Natural killer cell treated with Interleukin-12 subunit alpha and Interleukin-12 subunit beta and Interleukin-15 and Interleukin-18, amount 100 ng/mL, for 72 hours (primary cell): ENCODE measurements around the gene CCDC6. TPM values are rescaled to one million over a fixed set of nuclear protein-coding genes. Genes with fewer than 3 reads are reported as not detected.
"Not testable (repeated sequence)": the region's sequence is repeated elsewhere in the genome, so short reads cannot be mapped to it uniquely, and the experiment has no call there.

ENCODE experiments used
- ATAC-seq, 2 donors: fragments of 150-1000 bp; cut with Tn5 transposase in 1 of 2; sonication (Bioruptor Pico), chemical (Tn5 transposase) in 1 of 2; 2 replicates each; pipeline ENCODE4 v1.10.0; 2021
- DNase-seq: peaks from one replicate; pipeline ENCODE4 v3.0.0; 2022; ENCODE audit warnings: low spot score
- H3K27ac Mint-ChIP-seq, 2 donors: 1 replicate in 1 of 2; 2 replicates in 1 of 2; pipeline ENCODE4 v1.8.0; 2022; ENCODE audit warnings: mixed read lengths in 2 of 2, mild to moderate bottlenecking in 1 of 2, moderate library complexity in 1 of 2
- H3K27me3 Mint-ChIP-seq, 2 donors: 1 replicate in 1 of 2; 2 replicates in 1 of 2; pipeline ENCODE4 v1.8.0; 2022; ENCODE audit warnings: mixed read lengths in 2 of 2
- H3K36me3 Mint-ChIP-seq: one replicate; pipeline ENCODE4 v1.8.0; 2022; ENCODE audit warnings: mixed read lengths
- H3K4me1 Mint-ChIP-seq, 2 donors: 1 replicate in 1 of 2; 2 replicates in 1 of 2; pipeline ENCODE4 v1.8.0; 2022; ENCODE audit warnings: low read depth in 2 of 2, mixed read lengths in 2 of 2, mild to moderate bottlenecking in 1 of 2
- H3K4me3 Mint-ChIP-seq: one replicate; pipeline ENCODE4 v1.8.0; 2022; ENCODE audit warnings: mixed read lengths
- H3K9me3 Mint-ChIP-seq: 2 replicates; pipeline ENCODE4 v1.8.0; 2022; ENCODE audit warnings: mixed read lengths
- total RNA-seq, 2 donors: library from RNA; stranded (reverse); gene quantifications; one replicate each; pipeline ENCODE4 v1.2.3, GENCODE V29; 2022

The CCDC6 gene
- total RNA-seq, 2 donors from 2014 or later = 65.7 to 104 TPM

- H3K27me3 Mint-ChIP-seq = no peaks in the 10 kb centered on the region
- H3K4me3 Mint-ChIP-seq = peak overlapping the region; percentile 24
- H3K4me1 Mint-ChIP-seq = peaks cover 74 to 75% of the 10 kb centered on the region in 2 donors
- peak overlapping the region in 1 of 2 donors; percentile 50 for H3K27ac Mint-ChIP-seq
- ATAC-seq (no peak), DNase-seq (no peak)
- H3K36me3 Mint-ChIP-seq = peaks cover 25% of the 10 kb centered on the region
- no peaks in the 10 kb centered on the region for H3K9me3 Mint-ChIP-seq
Measured at GRCh38 chr10:59900048-59900727, 6.2 kb downstream of the CCDC6 start.

DNA sequence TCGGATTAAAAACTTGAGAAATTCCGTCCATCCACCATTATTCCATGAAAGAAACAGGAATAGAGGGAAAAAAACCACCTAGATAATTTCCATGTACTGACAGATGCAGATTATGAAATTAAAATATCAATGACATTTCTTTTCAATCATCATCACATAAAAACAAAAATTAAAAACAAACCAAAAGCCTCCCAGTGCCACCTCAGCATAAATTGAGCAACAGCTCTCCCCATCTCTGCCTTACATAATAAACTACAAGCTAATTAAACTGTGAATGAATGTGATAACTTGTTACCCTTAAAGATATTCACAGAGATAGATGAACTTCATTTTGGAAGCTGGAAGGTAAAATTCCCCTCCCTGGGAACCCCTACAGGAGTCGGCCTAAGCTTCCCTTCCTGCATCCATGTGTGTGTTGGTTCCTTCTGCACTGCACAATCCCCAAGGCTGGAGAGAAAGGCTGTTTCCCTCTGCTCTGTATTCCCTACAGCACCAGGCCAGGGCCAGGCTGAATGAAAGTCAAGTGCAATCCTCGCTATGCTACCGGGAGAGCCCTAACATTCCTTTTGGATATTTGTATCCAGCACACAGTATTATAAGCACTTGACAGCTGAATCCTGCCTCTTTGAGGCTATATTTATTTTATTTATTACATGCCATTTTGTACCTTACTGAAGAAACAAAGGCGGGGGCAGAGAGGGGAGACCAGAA is 8.1 kb downstream of the CCDC6 start:
- Mint-ChIP-seq H3K9me3 (no peaks in the 10 kb centered on the region), H3K4me3 (no peak overlapping the region), H3K27ac (peak overlapping the region in 1 of 2 donors; percentile 73), H3K4me1 (peaks cover 69 to 71% of the 10 kb centered on the region in 2 donors), H3K36me3 (peaks cover 13% of the 10 kb centered on the region), H3K27me3 (no peaks in the 10 kb centered on the region)
- DNase-seq = no peak
- no peak for ATAC-seq

DNA sequence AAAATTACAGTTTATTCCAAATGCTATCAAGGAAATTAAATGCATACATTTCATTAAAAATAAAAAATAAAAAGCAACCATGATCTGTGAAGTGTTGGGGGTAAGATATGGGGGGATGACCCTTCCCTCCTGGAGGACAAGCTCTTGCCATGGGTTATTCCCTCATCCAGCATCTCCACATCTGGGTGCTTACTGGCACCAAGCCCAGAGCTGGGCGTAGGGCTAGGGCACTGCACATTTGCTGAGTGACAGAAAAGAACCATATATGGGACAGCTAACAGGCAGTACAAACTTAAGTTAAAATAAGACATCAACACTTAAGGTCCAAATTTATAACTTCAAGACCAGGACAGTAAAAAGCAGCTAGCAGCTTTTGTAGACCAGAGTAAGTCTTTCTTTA is 10.2 kb downstream of the CCDC6 start:
- Mint-ChIP-seq H3K4me3 (no peak overlapping the region), H3K36me3 (peaks cover 7% of the 10 kb centered on the region), H3K4me1 (peaks cover 71 to 72% of the 10 kb centered on the region in 2 donors), H3K27me3 (no peaks in the 10 kb centered on the region), H3K27ac (no peak overlapping the region), H3K9me3 (no peaks in the 10 kb centered on the region)
- ATAC-seq (no peak), DNase-seq (no peak)

DNA sequence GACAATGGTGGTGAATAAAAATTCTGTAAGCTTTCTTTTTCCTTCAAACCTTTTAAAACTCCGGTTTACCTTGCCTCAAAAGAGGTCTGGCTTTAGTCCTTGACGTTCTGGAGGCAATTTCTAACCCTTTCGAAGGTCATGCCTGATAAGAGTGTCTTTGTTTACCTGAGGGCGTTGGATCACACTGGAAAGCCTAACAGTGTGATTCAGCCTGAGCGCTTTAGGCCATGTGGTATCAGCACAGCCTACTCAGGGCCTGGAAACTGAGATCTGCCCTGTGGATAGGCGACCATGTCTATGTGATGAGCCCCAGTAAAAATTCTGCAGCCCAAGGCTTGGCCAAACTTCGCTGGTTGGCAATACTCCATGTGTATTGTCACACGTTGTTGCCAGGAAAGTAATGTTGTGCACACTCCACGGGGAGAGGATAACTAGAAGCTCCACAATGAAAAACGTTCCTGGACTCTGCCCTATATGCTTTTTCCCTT is 10.7 kb downstream of the CCDC6 start:
- Mint-ChIP-seq H3K27me3 (no peaks in the 10 kb centered on the region), H3K36me3 (peaks cover 7% of the 10 kb centered on the region), H3K4me1 (peaks cover 70 to 71% of the 10 kb centered on the region in 2 donors), H3K4me3 (no peak overlapping the region), H3K27ac (no peak overlapping the region), H3K9me3 (no peaks in the 10 kb centered on the region)
- no peak for ATAC-seq
- DNase-seq = no peak

- ATAC-seq = no peak
- Mint-ChIP-seq H3K36me3 (peaks cover 8% of the 10 kb centered on the region), H3K4me1 (peaks cover 69 to 71% of the 10 kb centered on the region in 2 donors), H3K4me3 (no peak overlapping the region), H3K9me3 (peaks cover 3% of the 10 kb centered on the region), H3K27me3 (no peaks in the 10 kb centered on the region), H3K27ac (peak overlapping the region; percentile 33 to 49)
- DNase-seq = no peak
Measured at GRCh38 chr10:59894114-59894513, 12.2 kb downstream of the CCDC6 start.

DNA sequence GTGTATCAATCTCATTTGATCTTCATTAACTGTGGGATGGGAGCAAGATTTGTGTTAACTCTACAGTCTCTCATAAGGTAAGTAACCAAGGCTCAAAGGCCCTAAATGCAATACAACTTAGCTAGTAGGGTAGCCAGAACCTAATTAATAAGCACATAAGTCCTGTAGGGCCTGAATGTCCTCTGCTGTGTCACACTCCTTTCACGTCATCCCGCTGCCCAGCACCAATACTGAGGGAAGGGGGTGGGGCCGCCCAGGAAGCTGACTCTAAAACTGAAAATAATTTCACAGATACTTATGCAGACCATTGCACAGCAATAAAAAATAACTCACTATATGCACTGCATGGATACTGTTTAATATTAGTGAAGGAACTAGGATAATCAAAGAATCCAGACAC is 13.7 kb downstream of the CCDC6 start:
- DNase-seq (no peak), ATAC-seq (peak in 1 of 2 donors; percentile 46)
- Mint-ChIP-seq H3K36me3 (peaks cover 8% of the 10 kb centered on the region), H3K9me3 (peaks cover 3% of the 10 kb centered on the region), H3K4me3 (peak overlapping the region; percentile 22), H3K4me1 (peaks cover 71% of the 10 kb centered on the region in 2 donors), H3K27ac (peak overlapping the region in 1 of 2 donors; percentile 50), H3K27me3 (no peaks in the 10 kb centered on the region)

DNA sequence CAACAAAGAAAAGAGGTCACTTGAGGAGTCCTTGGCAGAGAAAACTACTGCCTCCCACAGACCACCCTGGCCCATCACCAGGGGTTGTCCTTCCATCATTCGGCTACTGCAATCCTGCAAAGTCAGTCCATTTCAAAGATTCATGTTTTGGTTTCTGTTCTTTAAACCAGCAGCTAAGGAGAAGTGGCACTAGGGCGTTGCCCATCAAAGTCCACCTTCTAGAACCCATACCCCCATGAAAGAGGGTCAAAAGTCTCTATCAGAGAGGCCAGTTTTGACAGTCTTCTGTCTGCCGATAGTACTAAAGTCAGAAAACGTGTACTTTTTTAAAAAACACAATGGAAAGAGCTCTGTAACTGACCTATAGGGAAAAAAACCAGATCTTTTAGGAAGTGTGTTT is 14.4 kb downstream of the CCDC6 start:
- peaks cover 73 to 76% of the 10 kb centered on the region in 2 donors for H3K4me1 Mint-ChIP-seq
- no peaks in the 10 kb centered on the region for H3K27me3 Mint-ChIP-seq
- H3K9me3 Mint-ChIP-seq = peaks cover 3% of the 10 kb centered on the region
- ATAC-seq (no peak), DNase-seq (no peak)
- peaks cover 8% of the 10 kb centered on the region for H3K36me3 Mint-ChIP-seq
- H3K27ac Mint-ChIP-seq = peak overlapping the region in 1 of 2 donors; percentile 63
- H3K4me3 Mint-ChIP-seq = no peak overlapping the region

DNA sequence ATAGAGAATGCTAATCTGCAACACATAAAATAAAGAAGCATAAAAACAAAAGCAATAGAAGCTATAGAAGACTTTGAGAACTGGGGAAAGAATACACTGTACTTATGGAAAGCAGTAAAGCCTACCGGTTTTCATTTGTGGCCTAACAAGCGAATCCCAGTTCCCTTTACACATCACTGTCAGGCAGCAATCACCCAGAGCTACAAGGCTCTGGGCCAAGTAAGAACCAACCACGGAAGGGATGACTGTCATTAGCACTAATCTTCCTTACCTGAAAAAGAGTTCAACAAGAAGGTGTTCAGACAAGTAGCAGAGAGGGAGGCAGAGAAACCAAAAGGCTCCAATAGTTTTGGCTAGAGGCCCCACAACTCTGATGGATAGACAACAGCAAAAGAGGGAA is 15.0 kb downstream of the CCDC6 start:
- Mint-ChIP-seq H3K4me1 (peaks cover 76 to 77% of the 10 kb centered on the region in 2 donors), H3K27ac (peak overlapping the region in 1 of 2 donors; percentile 63), H3K27me3 (no peaks in the 10 kb centered on the region), H3K36me3 (peaks cover 8% of the 10 kb centered on the region), H3K4me3 (no peak overlapping the region), H3K9me3 (peaks cover 3% of the 10 kb centered on the region)
- ATAC-seq (no peak), DNase-seq (no peak)

DNA sequence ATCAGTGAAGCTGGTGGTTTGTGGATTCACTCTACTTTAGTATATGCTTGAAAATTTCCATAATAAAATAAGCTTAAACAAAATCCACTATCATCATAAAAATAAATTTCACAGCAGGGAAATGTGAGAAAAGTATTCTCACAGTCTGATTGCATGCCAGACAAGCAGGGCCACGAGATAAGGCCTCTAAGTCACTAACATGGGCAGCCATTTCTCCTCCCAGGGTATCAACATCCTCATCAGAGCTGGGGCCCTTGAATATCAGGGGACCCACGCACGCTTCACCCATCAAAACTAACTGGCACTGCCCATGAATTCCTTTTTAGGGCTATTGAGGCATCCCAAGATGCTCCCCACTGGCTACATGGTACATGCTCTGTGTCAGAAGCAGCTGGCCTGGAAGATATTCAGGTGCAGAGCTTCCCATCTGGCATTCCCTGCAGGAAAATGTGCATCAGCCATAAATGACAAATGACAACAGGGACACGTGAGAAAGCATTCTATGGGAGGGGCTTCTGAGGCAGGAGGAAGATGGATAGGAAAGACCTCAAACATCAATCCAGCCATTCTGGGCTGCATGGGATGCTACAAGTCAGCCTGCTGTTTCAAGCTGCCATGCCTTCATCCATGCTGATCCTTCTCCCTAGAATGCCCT is 17.4 kb downstream of the CCDC6 start:
- Mint-ChIP-seq H3K4me1 (peaks cover 83 to 91% of the 10 kb centered on the region in 2 donors), H3K36me3 (peaks cover 8% of the 10 kb centered on the region), H3K4me3 (no peak overlapping the region), H3K27me3 (no peaks in the 10 kb centered on the region), H3K27ac (peak overlapping the region; percentile 89 to 93), H3K9me3 (peaks cover 3% of the 10 kb centered on the region)
- DNase-seq (no peak), ATAC-seq (no peak)

DNA sequence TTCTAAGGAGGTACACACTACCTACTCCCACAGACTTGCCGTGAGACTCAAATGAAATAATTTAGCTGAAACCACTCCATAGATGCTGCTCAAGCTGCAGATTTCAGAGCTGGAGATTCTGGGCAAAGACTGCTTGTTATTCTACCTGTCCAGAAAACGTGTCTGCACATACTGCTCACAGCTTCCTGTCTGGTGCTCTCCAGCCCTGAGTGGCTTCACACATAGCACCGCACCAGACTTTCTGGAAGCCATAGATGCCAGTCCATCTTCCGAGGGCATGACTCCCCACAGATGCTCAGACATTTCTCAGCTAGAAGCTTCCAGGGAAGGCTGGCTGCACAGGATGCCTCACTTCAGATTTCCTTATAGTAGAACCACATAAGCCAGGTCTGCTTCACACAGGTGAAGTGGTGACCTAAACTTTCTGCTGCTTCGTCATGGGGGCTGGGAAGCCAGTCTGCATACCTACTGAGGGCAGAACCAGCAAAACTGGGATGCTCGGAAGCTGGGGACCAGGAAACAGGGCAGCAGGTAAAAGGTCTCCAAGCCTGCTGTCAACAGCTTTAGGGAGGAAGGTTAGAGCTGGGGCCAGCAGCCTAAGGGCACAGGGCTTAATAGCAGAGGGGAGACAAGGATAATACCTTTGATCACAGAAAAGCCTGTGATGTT is 18.2 kb downstream of the CCDC6 start:
- H3K27ac Mint-ChIP-seq = peak overlapping the region; percentile 89 to 93
- DNase-seq = no peak

GRCh38 chr10:59887006-59887405 is 19.4 kb downstream of the CCDC6 start:
- H3K4me1 Mint-ChIP-seq = peaks cover 81 to 85% of the 10 kb centered on the region in 2 donors
- no peaks in the 10 kb centered on the region for H3K27me3 Mint-ChIP-seq
- peaks cover 8% of the 10 kb centered on the region for H3K36me3 Mint-ChIP-seq
- DNase-seq = peak; percentile 82
- ATAC-seq = peak; percentile 92 to 94
- peak overlapping the region; percentile 90 for H3K4me3 Mint-ChIP-seq
- peaks cover 3% of the 10 kb centered on the region for H3K9me3 Mint-ChIP-seq
- peak overlapping the region; percentile 89 to 93 for H3K27ac Mint-ChIP-seq

More for the DNA sequence above, 18.2 kb downstream of the CCDC6 start:
- Mint-ChIP-seq H3K4me1 (peaks cover 83 to 92% of the 10 kb centered on the region in 2 donors), H3K36me3 (peaks cover 8% of the 10 kb centered on the region), H3K4me3 (peak overlapping the region; percentile 73), H3K27me3 (no peaks in the 10 kb centered on the region), H3K9me3 (peaks cover 3% of the 10 kb centered on the region)
- ATAC-seq = peak; percentile 20 to 57

DNA sequence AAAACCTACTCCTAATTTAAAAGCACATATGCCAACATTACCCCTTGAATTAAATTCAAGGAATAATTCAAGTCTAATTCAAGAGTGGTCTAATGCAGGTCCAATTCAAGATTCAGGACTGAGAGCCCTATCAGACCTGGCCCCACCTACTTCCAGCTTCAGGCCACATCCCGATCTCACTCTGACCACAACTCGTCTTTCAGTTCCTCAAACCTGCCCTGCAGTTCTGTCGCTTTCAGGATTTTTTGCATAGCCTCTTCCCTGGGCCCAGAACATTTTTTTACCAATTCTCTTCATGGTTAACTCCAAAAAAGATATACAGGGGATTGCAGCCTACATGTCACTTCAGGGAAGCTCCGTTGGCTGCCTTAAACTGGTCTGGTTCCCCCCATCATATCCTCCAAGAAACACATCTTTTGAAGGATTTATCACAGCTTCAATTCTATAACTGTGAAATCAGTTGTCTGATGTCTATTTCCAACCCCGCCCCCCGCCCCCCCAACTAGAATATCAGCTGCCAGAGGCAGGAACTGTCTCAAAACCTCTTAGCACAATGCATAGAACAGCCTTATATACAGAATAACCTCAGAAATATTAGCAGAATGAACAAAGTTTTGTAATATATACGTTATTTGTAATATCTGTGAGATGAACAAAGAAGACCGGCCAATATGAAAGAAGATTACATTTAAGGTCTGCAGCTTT is 20.8 kb downstream of the CCDC6 start:
- peak overlapping the region; percentile 90 for H3K4me3 Mint-ChIP-seq
- H3K27ac Mint-ChIP-seq = peak overlapping the region; percentile 89 to 93
- peaks cover 84 to 85% of the 10 kb centered on the region in 2 donors for H3K4me1 Mint-ChIP-seq
- ATAC-seq (no peak), DNase-seq (peak; percentile 77)
- peaks cover 3% of the 10 kb centered on the region for H3K9me3 Mint-ChIP-seq
- no peaks in the 10 kb centered on the region for H3K27me3 Mint-ChIP-seq
- H3K36me3 Mint-ChIP-seq = peaks cover 8% of the 10 kb centered on the region

DNA sequence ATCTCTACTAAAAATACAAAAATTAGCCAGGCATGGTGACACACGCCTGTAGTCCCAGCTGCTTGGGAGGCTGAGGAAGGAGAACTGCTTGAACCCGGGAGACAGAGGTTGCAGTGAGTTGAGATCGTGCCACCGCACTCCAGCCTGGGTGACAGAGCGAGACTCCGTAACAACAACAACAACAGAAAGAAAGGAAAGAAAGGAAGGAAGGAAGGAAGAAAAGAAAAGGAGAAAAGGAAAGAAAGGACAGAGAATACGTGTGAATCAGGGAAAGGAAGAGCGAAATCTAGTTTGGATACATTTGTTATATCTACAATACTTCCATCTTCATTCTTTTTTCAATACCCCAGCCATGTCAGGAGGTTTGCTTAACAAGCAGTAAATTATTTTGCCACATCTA is 21.5 kb downstream of the CCDC6 start:
- not testable (repeated sequence) for DNase-seq, ATAC-seq, H3K9me3 Mint-ChIP-seq, H3K36me3 Mint-ChIP-seq, H3K27me3 Mint-ChIP-seq
- peak overlapping the region; percentile 89 to 93 for H3K27ac Mint-ChIP-seq
- H3K4me3 Mint-ChIP-seq = peak overlapping the region; percentile 90
- H3K4me1 Mint-ChIP-seq = peaks cover 85 to 87% of the 10 kb centered on the region in 2 donors
